GM21737 (cell line): ENCODE measurements around the gene DLL3.

Experiments used
- ATAC-seq: cut with Tn5 transposase; IDR thresholded peaks from one replicate; pipeline ENCODE4 v1.9.1; 2021; ENCODE audit warnings: mild to moderate bottlenecking, moderate library complexity; ENCODE audit not compliant: unreplicated experiment

The DLL3 gene

GRCh38 chr19:39481676-39482075, 17.1 kb upstream of the DLL3 start:
- no peak for ATAC-seq

DNA sequence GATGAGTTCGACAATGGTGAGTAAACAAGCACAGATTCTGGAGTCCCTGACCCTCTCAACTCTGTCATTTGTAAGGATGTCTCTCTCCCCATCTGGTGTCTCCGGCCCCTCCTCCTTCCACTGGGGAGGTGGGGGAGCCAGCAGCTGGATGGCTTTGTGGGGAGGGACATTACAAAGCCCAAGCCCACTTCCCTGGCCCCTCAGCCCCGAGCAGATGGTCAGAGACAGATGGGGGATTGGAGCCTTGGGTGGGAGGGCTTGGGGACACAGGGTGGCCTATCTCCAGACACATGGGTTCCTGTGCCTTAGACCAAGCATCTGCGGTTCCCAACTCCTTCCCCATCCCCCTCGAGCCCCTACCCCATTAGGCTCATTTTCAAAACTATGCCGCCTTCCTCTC, 15.6 kb upstream of the DLL3 start:
- ATAC-seq, result no peak

DNA sequence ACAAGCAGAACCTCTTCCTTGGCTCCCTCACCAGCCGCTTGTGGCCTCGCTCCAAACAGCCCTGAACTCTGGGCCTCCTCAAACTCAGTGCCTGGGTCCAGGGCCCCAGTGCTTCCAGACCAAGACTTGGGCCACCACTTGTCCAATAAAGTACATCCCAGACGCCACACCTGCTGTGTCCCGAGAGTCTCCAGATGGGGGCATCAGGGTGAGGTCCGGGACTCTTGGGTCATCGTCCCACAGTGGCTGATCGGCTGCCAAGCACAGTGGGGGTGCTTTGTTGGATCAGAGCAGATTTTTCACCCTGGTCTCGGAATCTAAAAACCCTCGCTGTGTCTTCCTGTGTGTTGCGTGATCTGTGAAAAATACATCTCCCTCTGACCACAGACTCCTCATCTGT, 9.0 kb upstream of the DLL3 start:
- ATAC-seq, result no peak

GRCh38 chr19:39492225-39492624, 6.5 kb upstream of the DLL3 start:
- no peak for ATAC-seq

- no peak for ATAC-seq
Observed at GRCh38 chr19:39492788-39493187, 6.0 kb upstream of the DLL3 start.

DNA sequence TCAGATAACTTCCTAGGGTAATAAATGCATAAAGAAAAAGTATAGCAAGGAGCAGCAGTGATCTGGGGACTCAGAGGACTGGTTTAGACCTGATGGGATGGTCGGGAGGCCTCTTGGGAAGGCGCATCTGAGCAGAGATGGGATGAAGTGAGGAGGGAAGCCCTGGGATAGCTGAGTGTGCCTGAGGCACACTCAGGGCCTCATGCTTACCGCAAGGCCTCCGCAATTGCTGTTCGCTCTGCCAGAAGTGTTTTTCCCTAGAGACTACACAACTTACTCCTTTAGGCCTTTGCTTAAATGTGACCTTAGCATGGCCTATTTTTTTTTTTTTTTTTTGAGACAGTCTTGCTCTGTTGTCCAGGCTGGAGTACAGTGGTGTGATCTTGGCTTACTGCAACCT, 4.1 kb upstream of the DLL3 start:
- ATAC-seq, result no peak

GRCh38 chr19:39496063-39496462, 2.7 kb upstream of the DLL3 start:
- ATAC-seq, result no peak

- ATAC-seq, result no peak
Observed at GRCh38 chr19:39497701-39497995, 1.1 kb upstream of the DLL3 start.

DNA sequence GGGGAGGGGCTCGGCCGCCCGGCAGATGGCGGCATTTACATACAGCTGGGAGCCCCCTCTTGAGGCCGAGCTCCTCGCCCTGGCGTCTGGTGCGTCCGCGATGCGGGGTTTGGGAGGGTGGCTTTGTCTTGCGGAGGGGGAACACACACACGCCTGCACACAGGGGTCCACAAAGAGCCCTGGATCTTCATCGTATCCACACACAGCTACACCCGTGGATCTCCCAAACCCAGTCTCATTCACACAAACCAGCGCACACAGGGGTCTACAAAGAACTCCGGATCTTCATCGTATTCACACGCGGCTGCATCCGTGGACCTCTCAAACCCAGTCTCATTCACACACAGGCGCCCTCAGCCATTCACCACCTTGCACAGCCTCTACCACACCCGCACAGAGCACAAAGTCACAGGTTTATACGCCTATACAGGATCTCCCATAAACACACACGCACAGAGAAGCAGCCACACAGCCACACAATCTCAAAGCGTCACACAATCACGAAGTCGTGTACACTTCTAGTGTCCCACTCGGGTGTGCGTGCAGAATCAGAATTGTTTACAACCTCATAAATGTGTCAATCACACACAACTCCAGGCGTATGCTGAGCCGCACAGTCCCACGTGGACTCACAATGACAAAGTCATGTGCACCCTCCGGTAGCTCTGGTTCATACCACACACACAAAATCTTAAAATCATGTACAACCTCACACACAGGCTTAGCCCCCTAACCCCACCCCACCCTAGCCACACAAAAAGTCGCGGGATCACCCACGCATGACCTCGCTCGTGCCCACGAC, 550 bp upstream of the DLL3 start:
- no peak for ATAC-seq

- no peak for ATAC-seq
Observed at GRCh38 chr19:39499932-39500331, 1.2 kb downstream of the DLL3 start.

DNA sequence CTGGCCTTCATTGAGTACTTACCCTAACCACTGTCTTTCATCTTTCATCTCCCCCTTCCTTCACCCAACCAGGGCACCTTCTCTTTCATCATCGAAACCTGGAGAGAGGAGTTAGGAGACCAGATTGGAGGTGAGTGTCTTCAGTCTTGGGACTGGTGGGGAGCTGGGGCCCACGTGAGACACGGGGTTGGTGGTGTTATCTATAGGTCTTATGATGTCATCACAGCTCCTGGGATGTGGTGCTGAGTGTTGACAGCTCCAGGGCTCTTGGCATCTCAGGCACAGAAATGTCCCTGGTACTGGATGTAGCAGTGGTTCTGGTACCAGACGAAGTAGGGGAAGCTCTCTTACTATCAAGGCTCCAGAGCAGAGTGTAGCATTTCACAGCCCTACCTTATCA, 1.8 kb downstream of the DLL3 start:
- ATAC-seq, result no peak

DNA sequence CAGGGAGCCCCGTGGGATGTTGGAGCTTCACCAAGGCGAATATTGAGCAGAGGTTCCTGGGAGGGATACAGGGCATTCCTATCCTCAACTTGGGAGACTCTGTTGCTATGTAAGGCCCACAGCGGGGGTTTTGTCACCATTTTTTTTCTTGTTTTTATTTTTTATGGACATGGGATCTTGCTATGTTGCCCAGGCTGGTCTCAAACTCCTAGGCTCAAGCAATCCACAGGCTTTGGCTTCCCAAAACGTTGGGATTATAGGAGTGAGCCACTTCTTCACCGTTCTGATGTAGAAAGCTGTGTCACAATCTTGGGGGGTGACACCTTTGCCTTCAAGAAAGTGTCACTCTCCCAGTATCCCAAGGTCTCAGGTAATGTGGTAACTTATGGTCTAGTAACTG, 2.6 kb downstream of the DLL3 start:
- no peak for ATAC-seq

GRCh38 chr19:39502640-39503417, 4.1 kb downstream of the DLL3 start:
- ATAC-seq, result no peak

DNA sequence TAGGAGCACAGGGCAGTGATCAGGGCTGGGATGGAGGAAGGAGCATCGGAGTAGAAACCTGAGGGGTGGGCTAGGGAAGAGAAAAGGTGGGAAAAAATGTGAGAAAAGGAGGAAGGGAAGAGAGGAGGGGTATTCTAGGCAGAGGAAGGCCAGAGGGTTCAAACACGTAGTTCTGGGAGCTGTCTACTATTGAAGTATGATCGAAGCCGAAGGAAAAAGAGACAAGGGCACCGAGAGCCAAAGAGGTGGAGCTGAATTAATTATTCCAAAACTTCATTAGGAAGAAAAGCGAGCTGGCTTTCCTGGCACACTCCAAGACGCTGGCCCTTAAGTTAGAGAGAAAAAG, 7.8 kb downstream of the DLL3 start:
- ATAC-seq, result no peak

DNA sequence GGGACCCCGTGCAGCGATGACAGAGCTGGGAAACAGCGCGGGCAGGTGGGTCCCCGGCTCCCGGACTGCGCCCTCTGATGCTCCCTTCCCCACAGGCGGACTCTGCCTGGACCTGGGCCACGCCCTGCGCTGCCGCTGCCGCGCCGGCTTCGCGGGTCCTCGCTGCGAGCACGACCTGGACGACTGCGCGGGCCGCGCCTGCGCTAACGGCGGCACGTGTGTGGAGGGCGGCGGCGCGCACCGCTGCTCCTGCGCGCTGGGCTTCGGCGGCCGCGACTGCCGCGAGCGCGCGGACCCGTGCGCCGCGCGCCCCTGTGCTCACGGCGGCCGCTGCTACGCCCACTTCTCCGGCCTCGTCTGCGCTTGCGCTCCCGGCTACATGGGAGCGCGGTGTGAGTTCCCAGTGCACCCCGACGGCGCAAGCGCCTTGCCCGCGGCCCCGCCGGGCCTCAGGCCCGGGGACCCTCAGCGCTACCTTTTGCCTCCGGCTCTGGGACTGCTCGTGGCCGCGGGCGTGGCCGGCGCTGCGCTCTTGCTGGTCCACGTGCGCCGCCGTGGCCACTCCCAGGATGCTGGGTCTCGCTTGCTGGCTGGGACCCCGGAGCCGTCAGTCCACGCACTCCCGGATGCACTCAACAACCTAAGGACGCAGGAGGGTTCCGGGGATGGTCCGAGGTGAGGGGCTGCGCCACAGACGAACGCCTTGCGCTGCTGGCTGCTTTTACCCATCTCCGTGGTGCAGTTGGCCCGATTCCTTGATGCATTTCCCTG, 8.4 kb downstream of the DLL3 start:
- ATAC-seq, result no peak

GRCh38 chr19:39507715-39508364, 9.1 kb downstream of the DLL3 start:
- no peak for ATAC-seq

- no peak for ATAC-seq
Observed at GRCh38 chr19:39508629-39509028, 9.9 kb downstream of the DLL3 start.

DNA sequence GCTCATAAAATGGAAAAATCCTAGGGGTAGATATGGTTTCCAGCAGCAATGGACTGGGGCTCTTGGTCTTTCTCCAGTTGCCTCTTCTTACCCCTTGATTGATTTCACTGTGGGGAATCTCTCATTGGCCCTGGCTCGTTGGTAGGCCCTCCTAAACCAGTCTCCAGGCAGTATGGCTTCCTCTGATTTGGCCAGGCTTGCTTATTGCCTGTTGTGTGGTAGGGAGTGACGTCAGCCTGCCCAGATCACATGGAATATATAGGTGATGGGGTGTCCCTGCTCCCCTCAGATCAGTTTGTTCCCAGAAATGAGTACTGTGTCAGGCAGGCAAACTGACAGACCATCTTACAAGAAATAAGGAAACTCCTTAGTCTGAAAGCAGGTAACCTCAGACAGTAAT, 10.5 kb downstream of the DLL3 start:
- ATAC-seq, result no peak

GRCh38 chr19:39512988-39513387, 14.2 kb downstream of the DLL3 start:
- no peak for ATAC-seq

DNA sequence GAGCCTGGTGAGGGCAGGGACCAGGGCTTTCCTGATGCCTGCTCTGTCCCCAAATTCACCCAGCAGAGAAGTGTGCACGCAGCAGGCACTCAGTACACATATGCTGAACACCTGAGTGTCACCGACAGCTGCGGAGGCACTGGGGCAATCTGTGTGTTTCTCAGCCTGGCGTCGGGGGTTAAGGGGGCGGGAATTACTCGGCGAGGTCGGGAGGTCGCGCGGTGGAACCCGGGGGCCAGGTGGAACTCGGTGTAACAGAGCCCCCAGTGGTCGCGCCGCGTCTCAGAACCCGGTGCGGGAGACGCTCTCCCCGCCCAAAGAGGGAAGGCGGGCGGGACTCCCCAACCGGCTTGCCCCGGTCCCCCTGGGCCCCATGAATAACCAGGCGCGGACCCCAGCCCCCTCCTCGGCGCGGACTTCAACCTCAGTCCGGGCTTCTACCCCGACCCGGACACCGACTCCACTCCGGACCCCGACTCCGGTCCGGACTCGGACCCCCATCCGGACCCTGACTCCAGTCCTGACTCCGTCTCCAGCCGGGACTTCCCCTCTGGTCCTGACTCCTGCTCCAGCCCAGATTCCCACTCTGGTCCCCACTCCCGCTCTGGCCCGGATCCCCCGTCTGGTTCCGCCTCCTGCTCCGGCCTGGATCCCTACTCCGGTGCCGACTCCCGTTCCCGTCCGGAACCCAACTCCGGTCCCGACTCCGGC, 16.2 kb downstream of the DLL3 start, which contains the start of gene SELENOV:
Gene SELENOV, plus strand, starts transcription at position 300 of the 711 bp plus-strand sequence. Its CDS starts 74 bp downstream, at position 374.
- no peak for ATAC-seq
